Measurements from ENCODE around the gene RBBP8NL. TPM values are rescaled to one million over a fixed set of nuclear protein-coding genes. Genes with fewer than 3 reads are reported as not detected.

RBBP8NL gene
- polyA plus RNA-seq, 1 experiment: not detected

GRCh38 chr20:62368976-62369814, 58.1 kb downstream of the RBBP8NL start:
- H3K27me3 ChIP-seq (ENCODE audit: control insufficient read depth, insufficient read depth, low read length): no peaks in the 10 kb centered on the region
- ChIA-PET POLR2A (interaction anchor here (0.7 to 1.4 kb wide), 4 partner anchors 11 to 52 kb away, joined by 4 to 6 read pairs (median 4); partner anchors contain the start of gene RPS21), CTCF (interaction anchor here (0.8 to 2.4 kb wide), 5 partner anchors 14 to 68 kb away, joined by 3 to 16 read pairs (median 6); no protein-coding TSS in a partner anchor)
- H3K27ac ChIP-seq (ENCODE audit: low read depth, low read length): peak overlapping the region; percentile 21
- no peak for DNase-seq (ENCODE audit: low read depth, low spot score)
- TF ChIP-seq CTCF (IDR thresholded peaks at IDR 0.05; ENCODE audit: low read depth, low read length): peak; percentile 37
- H3K9me3 ChIP-seq (ENCODE audit: control insufficient read depth, insufficient read depth, low read length): peaks cover 15% of the 10 kb centered on the region
- peak overlapping the region; percentile 39 for H3K4me3 ChIP-seq (ENCODE audit: low read depth, low read length)

GRCh38 chr20:62368392-62368975, 58.9 kb downstream of the RBBP8NL start:
- no peak for TF ChIP-seq CTCF (IDR thresholded peaks at IDR 0.05; ENCODE audit: low read depth, low read length)
- Histone ChIP-seq H3K27ac (ENCODE audit: low read depth, low read length) (no peak overlapping the region), H3K9me3 (ENCODE audit: control insufficient read depth, insufficient read depth, low read length) (peaks cover 8% of the 10 kb centered on the region), H3K4me3 (ENCODE audit: low read depth, low read length) (peak overlapping the region; percentile 39), H3K27me3 (ENCODE audit: control insufficient read depth, insufficient read depth, low read length) (no peaks in the 10 kb centered on the region)
- DNase-seq (ENCODE audit: low read depth, low spot score): no peak
- POLR2A ChIA-PET: interaction anchor here (0.7 to 1.4 kb wide), 5 partner anchors 11 to 52 kb away, joined by 3 to 6 read pairs (median 4); partner anchors contain the start of gene RPS21
- CTCF ChIA-PET: interaction anchor here (0.6 to 2.4 kb wide), 6 partner anchors 14 to 68 kb away, joined by 3 to 16 read pairs (median 4); partner anchors contain the start of gene RPS21

GRCh38 chr20:62367633-62368391, 59.5 kb downstream of the RBBP8NL start:
- ChIA-PET POLR2A (interaction anchor here (0.6 to 1.4 kb wide), 6 partner anchors 10 to 51 kb away, joined by 3 to 9 read pairs (median 4); partner anchors contain the start of gene RPS21), CTCF (interaction anchor here (0.6 to 2.4 kb wide), 4 partner anchors 15 to 67 kb away, joined by 3 to 16 read pairs (median 6); partner anchors contain the start of gene RPS21)
- Histone ChIP-seq H3K4me3 (ENCODE audit: low read depth, low read length) (peak overlapping the region; percentile 32), H3K9me3 (ENCODE audit: control insufficient read depth, insufficient read depth, low read length) (peaks cover 5% of the 10 kb centered on the region; the same call in 1 of the 2 replicates), H3K27ac (ENCODE audit: low read depth, low read length) (no peak overlapping the region), H3K27me3 (ENCODE audit: control insufficient read depth, insufficient read depth, low read length) (no peaks in the 10 kb centered on the region)
- TF ChIP-seq CTCF (IDR thresholded peaks at IDR 0.05; ENCODE audit: low read depth, low read length): no peak
- no peak for DNase-seq (ENCODE audit: low read depth, low spot score)

- no peak within 1 kb of the TSS for H3K27ac ChIP-seq (ENCODE audit: low read depth, low read length)
- POLR2A ChIA-PET: interaction anchor here (0.6 to 0.9 kb wide), 2 partner anchors 11 to 28 kb away, joined by 3 to 9 read pairs; no protein-coding TSS in a partner anchor
- TF ChIP-seq CTCF (IDR thresholded peaks at IDR 0.05; ENCODE audit: low read depth, low read length): no peak
- no peak for DNase-seq (ENCODE audit: low read depth, low spot score)
- H3K9me3 ChIP-seq (ENCODE audit: control insufficient read depth, insufficient read depth, low read length): no peaks in the 10 kb centered on the region; the same call in 1 of the 2 replicates
- no peaks in the 10 kb centered on the region for H3K27me3 ChIP-seq (ENCODE audit: control insufficient read depth, insufficient read depth, low read length)
- CTCF ChIA-PET: interaction anchor here (2.4 kb wide), 1 partner anchor 16 kb away, joined by 16 read pairs; no protein-coding TSS in a partner anchor
- peak within 1 kb of the TSS; percentile 62 for H3K4me3 ChIP-seq (ENCODE audit: low read depth, low read length)
Observed at GRCh38 chr20:62367136-62367632, 60.2 kb downstream of the RBBP8NL start, which contains the start of gene LAMA5. Gene LAMA5 (minus strand): TSS chr20:62367312. CDS start chr20:62367245, 67 bp downstream.

Data from AG04450 (cell line).